ENCODE results near the gene CAB39. TPM values are rescaled to one million over a fixed set of nuclear protein-coding genes. Genes with fewer than 3 reads are reported as not detected.

The CAB39 gene
- total RNA-seq, 1 donor from 2014 or later: 60.3 TPM

GRCh38 chr2:230682546-230682945 is 30.1 kb upstream of the CAB39 start:
- peaks cover 8% of the 10 kb centered on the region for H3K36me3 Mint-ChIP-seq (ENCODE audit: unreplicated experiment)

GRCh38 chr2:230684270-230685168 is 28.1 kb upstream of the CAB39 start:
- Mint-ChIP-seq H3K4me1 (ENCODE audit: low read depth, unreplicated experiment) (peaks cover 20% of the 10 kb centered on the region), H3K27ac (ENCODE audit: unreplicated experiment) (peak overlapping the region; percentile 96), H3K9me3 (ENCODE audit: unreplicated experiment) (peaks cover 9% of the 10 kb centered on the region), H3K27me3 (ENCODE audit: unreplicated experiment) (peaks cover 7% of the 10 kb centered on the region), H3K36me3 (ENCODE audit: unreplicated experiment) (no peaks in the 10 kb centered on the region), H3K4me3 (ENCODE audit: unreplicated experiment) (peak overlapping the region; percentile 74)
- DNase-seq: no peak
- no peak for TF ChIP-seq CTCF (IDR thresholded peaks at IDR 0.05; ENCODE audit: partially characterized antibody, unreplicated experiment)

More at GRCh38 chr2:230682546-230682945, 30.1 kb upstream of the CAB39 start:
- Mint-ChIP-seq H3K27me3 (ENCODE audit: unreplicated experiment) (peaks cover 7% of the 10 kb centered on the region), H3K4me3 (ENCODE audit: unreplicated experiment) (no peak overlapping the region), H3K9me3 (ENCODE audit: unreplicated experiment) (peaks cover 9% of the 10 kb centered on the region), H3K27ac (ENCODE audit: unreplicated experiment) (peak overlapping the region; percentile 45), H3K4me1 (ENCODE audit: low read depth, unreplicated experiment) (peaks cover 20% of the 10 kb centered on the region)
- no peak for DNase-seq
- TF ChIP-seq CTCF (IDR thresholded peaks at IDR 0.05; ENCODE audit: partially characterized antibody, unreplicated experiment): no peak

GRCh38 chr2:230685178-230685577 is 27.5 kb upstream of the CAB39 start:
- no peak for TF ChIP-seq CTCF (IDR thresholded peaks at IDR 0.05; ENCODE audit: partially characterized antibody, unreplicated experiment)
- no peak for DNase-seq
- Mint-ChIP-seq H3K36me3 (ENCODE audit: unreplicated experiment) (no peaks in the 10 kb centered on the region), H3K4me1 (ENCODE audit: low read depth, unreplicated experiment) (peaks cover 20% of the 10 kb centered on the region), H3K9me3 (ENCODE audit: unreplicated experiment) (peaks cover 9% of the 10 kb centered on the region), H3K4me3 (ENCODE audit: unreplicated experiment) (peak overlapping the region; percentile 74), H3K27me3 (ENCODE audit: unreplicated experiment) (peaks cover 7% of the 10 kb centered on the region), H3K27ac (ENCODE audit: unreplicated experiment) (peak overlapping the region; percentile 96)

- H3K27ac Mint-ChIP-seq (ENCODE audit: unreplicated experiment): no peak overlapping the region
- H3K4me3 Mint-ChIP-seq (ENCODE audit: unreplicated experiment): no peak overlapping the region
- H3K9me3 Mint-ChIP-seq (ENCODE audit: unreplicated experiment): peaks cover 5% of the 10 kb centered on the region
- TF ChIP-seq CTCF (IDR thresholded peaks at IDR 0.05; ENCODE audit: partially characterized antibody, unreplicated experiment): no peak
- H3K4me1 Mint-ChIP-seq (ENCODE audit: low read depth, unreplicated experiment): peaks cover 20% of the 10 kb centered on the region
- DNase-seq: no peak
- no peaks in the 10 kb centered on the region for H3K36me3 Mint-ChIP-seq (ENCODE audit: unreplicated experiment)
- peaks cover 3% of the 10 kb centered on the region for H3K27me3 Mint-ChIP-seq (ENCODE audit: unreplicated experiment)
Observed at GRCh38 chr2:230687498-230687897, 25.1 kb upstream of the CAB39 start.

- Mint-ChIP-seq H3K9me3 (ENCODE audit: unreplicated experiment) (peaks cover 5% of the 10 kb centered on the region), H3K4me1 (ENCODE audit: low read depth, unreplicated experiment) (peaks cover 20% of the 10 kb centered on the region), H3K36me3 (ENCODE audit: unreplicated experiment) (no peaks in the 10 kb centered on the region), H3K27ac (ENCODE audit: unreplicated experiment) (no peak overlapping the region), H3K4me3 (ENCODE audit: unreplicated experiment) (no peak overlapping the region), H3K27me3 (ENCODE audit: unreplicated experiment) (peaks cover 2% of the 10 kb centered on the region)
- no peak for TF ChIP-seq CTCF (IDR thresholded peaks at IDR 0.05; ENCODE audit: partially characterized antibody, unreplicated experiment)
- no peak for DNase-seq
Observed at GRCh38 chr2:230688490-230688889, 24.2 kb upstream of the CAB39 start.

Data from glutamatergic neuron (in vitro differentiated cells).